Measurements from ENCODE around the gene FHAD1. TPM values are rescaled to one million over a fixed set of nuclear protein-coding genes. Genes with fewer than 3 reads are reported as not detected.
"Not testable (repeated sequence)": the region's sequence is repeated elsewhere in the genome, so short reads cannot be mapped to it uniquely, and the experiment has no call there.

Gene FHAD1
- total and polyA plus RNA-seq, 2 experiments from 2014 or later = 0.13 to 0.68 TPM

DNA sequence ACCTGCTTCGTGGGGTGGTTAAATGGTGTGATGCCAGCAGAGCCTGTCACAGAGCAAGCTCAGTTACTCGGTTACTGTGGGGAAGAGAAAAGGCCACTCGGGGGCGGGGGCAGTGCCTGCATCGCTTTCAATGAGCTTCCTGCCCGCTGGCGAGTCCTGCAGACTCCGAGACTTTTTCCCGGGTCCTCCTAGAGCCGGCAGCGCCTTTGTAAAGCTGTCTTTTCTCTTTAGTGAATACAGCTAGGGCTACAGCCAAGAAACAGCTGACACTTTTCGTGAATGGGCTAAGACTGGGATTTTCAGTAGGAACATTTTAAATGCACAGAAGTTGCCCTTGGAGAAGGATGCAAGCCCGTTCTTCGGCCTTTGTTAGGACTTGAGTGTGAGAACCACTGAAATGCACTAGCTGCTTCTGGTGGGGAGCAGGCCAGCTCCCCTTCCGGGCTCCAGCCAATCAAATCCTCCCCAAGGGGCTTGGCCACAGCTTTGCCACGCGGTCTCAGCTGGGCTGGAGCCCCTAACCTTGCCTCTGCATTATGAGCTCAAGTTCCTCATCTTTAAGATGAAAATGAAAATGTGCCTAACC is 139.2 kb downstream of the FHAD1 start:
- H3K9me2 ChIP-seq (replicated peaks; ENCODE audit: insufficient read depth) = no peaks in the 10 kb centered on the region
- no peak for DNase-seq (ENCODE audit: low spot score)
- no peaks in the 10 kb centered on the region for H4K20me1 ChIP-seq (ENCODE audit: insufficient read depth, poor library complexity, severe bottlenecking)
- H3K36me3 ChIP-seq (replicated peaks; ENCODE audit: insufficient read depth, low read depth) = no peaks in the 10 kb centered on the region
- no peak overlapping the region for H3K4me3 ChIP-seq
- no peaks in the 10 kb centered on the region for H3K9me3 ChIP-seq (ENCODE audit: low read depth)
- WGBS (ENCODE audit: low lambda C conversion rate, missing lambda C conversion rate) = 25% methylated on average over 17 of the region's 17 CpGs
- H2AFZ ChIP-seq = no peak overlapping the region
- no peaks in the 10 kb centered on the region for H3K79me2 ChIP-seq
- no peaks in the 10 kb centered on the region for H3K4me1 ChIP-seq (ENCODE audit: insufficient read depth)
- H3K4me2 ChIP-seq = peak overlapping the region; percentile 44
- peaks cover 22% of the 10 kb centered on the region for H3K27me3 ChIP-seq
- TF ChIP-seq CTCF (IDR thresholded peaks at IDR 0.05; ENCODE audit: poor library complexity) (no peak), EZH2 (IDR thresholded peaks at IDR 0.05; ENCODE audit: borderline replicate concordance) (no peak), EZH2phosphoT487 (IDR thresholded peaks at IDR 0.05; ENCODE audit: low read depth, severe bottlenecking, unreplicated experiment) (no peak)
- H3K27ac ChIP-seq = no peak overlapping the region

DNA sequence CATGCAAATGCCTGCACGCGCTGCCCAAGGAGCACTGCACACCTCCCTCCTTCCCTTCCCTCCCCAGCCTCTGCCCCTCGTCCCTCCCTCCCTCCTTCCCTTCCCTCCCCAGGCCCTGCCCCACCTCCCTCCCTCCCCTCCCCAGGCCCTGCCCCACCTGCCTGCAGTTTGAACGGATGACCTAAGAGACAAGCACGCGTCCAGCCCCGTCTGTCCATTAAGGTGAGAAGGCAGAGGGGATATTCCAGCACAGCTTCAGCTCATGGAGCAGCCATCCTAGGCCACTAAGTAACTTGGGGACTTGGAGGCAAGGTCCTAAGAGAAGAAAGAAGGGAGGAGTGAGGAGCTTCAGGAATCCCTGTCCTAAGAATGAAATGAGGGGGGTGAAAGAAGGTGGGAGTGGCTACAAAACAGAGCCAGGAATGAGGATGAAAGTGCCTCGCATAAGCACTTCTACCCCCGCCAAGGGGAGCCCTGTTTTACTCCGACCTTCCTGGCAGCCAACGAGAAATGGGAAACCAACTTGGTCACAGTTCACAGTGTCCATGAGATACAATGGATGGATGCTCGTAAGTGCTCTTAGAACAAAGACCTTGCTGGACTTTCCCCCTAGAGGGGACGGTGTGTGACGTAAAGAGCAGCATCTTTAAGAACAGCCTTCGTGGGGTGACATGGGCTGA is 141.3 kb downstream of the FHAD1 start:
- Histone ChIP-seq H3K4me2 (no peak overlapping the region), H3K9me3 (ENCODE audit: low read depth) (no peaks in the 10 kb centered on the region), H3K4me3 (no peak overlapping the region), H4K20me1 (ENCODE audit: insufficient read depth, poor library complexity, severe bottlenecking) (no peaks in the 10 kb centered on the region), H3K4me1 (ENCODE audit: insufficient read depth) (no peaks in the 10 kb centered on the region), H2AFZ (no peak overlapping the region), H3K27me3 (peaks cover 22% of the 10 kb centered on the region), H3K9me2 (replicated peaks; ENCODE audit: insufficient read depth) (no peaks in the 10 kb centered on the region), H3K36me3 (replicated peaks; ENCODE audit: insufficient read depth, low read depth) (no peaks in the 10 kb centered on the region), H3K27ac (no peak overlapping the region), H3K79me2 (no peaks in the 10 kb centered on the region)
- no peak for TF ChIP-seq EZH2phosphoT487 (IDR thresholded peaks at IDR 0.05; ENCODE audit: low read depth, severe bottlenecking, unreplicated experiment)
- TF ChIP-seq CTCF (IDR thresholded peaks at IDR 0.05; ENCODE audit: poor library complexity) = no peak
- TF ChIP-seq EZH2 (IDR thresholded peaks at IDR 0.05; ENCODE audit: borderline replicate concordance) = no peak
- no peak for DNase-seq (ENCODE audit: low spot score)
- WGBS (ENCODE audit: low lambda C conversion rate, missing lambda C conversion rate) = 73% methylated on average over 14 of the region's 15 CpGs

- not testable (repeated sequence) for DNase-seq (ENCODE audit: low spot score); H3K9me3 ChIP-seq (ENCODE audit: low read depth); H3K9me2 ChIP-seq (replicated peaks; ENCODE audit: insufficient read depth); H2AFZ ChIP-seq; H3K36me3 ChIP-seq (replicated peaks; ENCODE audit: insufficient read depth, low read depth); H3K27ac ChIP-seq; H3K79me2 ChIP-seq; H3K4me3 ChIP-seq; H3K4me2 ChIP-seq; H4K20me1 ChIP-seq (ENCODE audit: insufficient read depth, poor library complexity, severe bottlenecking)
- H3K27me3 ChIP-seq = peaks cover 18% of the 10 kb centered on the region
- peaks cover 10% of the 10 kb centered on the region for H3K4me1 ChIP-seq (ENCODE audit: insufficient read depth)
- 97% methylated on average over 8 of the region's 8 CpGs for WGBS (ENCODE audit: low lambda C conversion rate, missing lambda C conversion rate)
Observed at GRCh38 chr1:15389828-15390227, 142.8 kb downstream of the FHAD1 start.

DNA sequence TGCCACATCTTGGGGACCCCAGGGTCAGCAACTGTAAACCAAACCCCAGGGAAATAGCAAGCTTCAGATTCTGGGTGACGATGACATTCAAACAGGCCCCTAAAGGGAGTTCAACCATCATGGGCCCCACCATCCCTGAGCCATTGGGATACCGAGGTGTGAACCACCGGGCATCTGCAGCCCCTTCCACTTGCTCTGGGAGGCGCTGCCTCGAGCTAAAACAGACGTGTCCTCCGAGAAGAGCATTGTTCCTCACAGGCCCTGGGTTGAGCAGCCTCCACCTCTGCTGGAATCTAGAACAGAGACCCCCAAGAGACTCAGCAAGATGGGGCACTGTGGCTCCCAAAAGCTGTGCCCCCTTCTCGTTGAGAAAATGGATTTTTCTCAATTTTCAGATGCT is 143.6 kb downstream of the FHAD1 start:
- no peaks in the 10 kb centered on the region for H3K9me2 ChIP-seq (replicated peaks; ENCODE audit: insufficient read depth)
- WGBS (ENCODE audit: low lambda C conversion rate, missing lambda C conversion rate) = 94% methylated on average over 8 of the region's 8 CpGs
- peaks cover 11% of the 10 kb centered on the region for H3K27me3 ChIP-seq

More for the DNA sequence above, 143.6 kb downstream of the FHAD1 start:
- no peak overlapping the region for H2AFZ ChIP-seq
- no peak overlapping the region for H3K4me2 ChIP-seq
- H3K4me1 ChIP-seq (ENCODE audit: insufficient read depth) = peaks cover 10% of the 10 kb centered on the region
- H3K79me2 ChIP-seq = no peaks in the 10 kb centered on the region
- no peak overlapping the region for H3K27ac ChIP-seq
- H3K4me3 ChIP-seq = no peak overlapping the region
- H3K36me3 ChIP-seq (replicated peaks; ENCODE audit: insufficient read depth, low read depth) = no peaks in the 10 kb centered on the region
- H4K20me1 ChIP-seq (ENCODE audit: insufficient read depth, poor library complexity, severe bottlenecking) = no peaks in the 10 kb centered on the region
- no peak for DNase-seq (ENCODE audit: low spot score)
- no peaks in the 10 kb centered on the region for H3K9me3 ChIP-seq (ENCODE audit: low read depth)
- TF ChIP-seq EZH2phosphoT487 (IDR thresholded peaks at IDR 0.05; ENCODE audit: low read depth, severe bottlenecking, unreplicated experiment) (no peak), EZH2 (IDR thresholded peaks at IDR 0.05; ENCODE audit: borderline replicate concordance) (no peak), CTCF (IDR thresholded peaks at IDR 0.05; ENCODE audit: poor library complexity) (no peak)

All from hepatocyte (in vitro differentiated cells).